H4 (cell line): ENCODE data around the gene C4orf33. TPM values are rescaled to one million over a fixed set of nuclear protein-coding genes. Genes with fewer than 3 reads are reported as not detected.

Experiments used
- DNase-seq: peaks from one replicate; pipeline ENCODE4 v3.0.0-alpha.2; 2015; ENCODE audit warnings: low spot score
- total RNA-seq: library from RNA; depleted of rRNA; stranded (reverse); fragments of >200 nt; shearing (Covaris generic); gene quantifications from 2 replicates; pipeline ENCODE4 v1.2.3, GENCODE V29; 2014; rRNA removed

The C4orf33 gene
- total RNA-seq, 1 experiment from 2014 or later = 13.1 TPM

GRCh38 chr4:129129143-129129542 lies 33.2 kb downstream of the C4orf33 start:
- DNase-seq = no peak

- DNase-seq = no peak
Observed at GRCh38 chr4:129131343-129131742, 35.4 kb downstream of the C4orf33 start.

GRCh38 chr4:129136433-129136832 lies 40.5 kb downstream of the C4orf33 start:
- no peak for DNase-seq

GRCh38 chr4:129138810-129139496 lies 43.0 kb downstream of the C4orf33 start:
- DNase-seq = no peak

DNA sequence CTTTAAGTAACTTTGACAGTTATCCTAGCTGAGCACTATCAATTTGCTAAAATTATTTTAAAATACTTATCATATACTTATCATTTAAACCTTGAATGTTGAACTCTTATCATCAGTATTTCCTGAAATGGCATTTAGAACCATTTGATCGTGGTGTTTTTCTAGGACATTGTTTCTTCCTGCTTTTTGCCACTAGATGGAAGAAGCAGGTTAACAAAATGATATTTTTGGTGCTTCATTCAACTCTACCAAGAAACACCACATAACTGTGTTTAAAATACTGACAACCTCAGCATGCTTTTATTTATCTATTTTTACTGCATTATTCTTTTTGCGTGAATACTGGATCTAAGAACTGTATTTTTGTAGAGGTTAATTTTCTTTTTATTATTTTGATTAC lies 44.6 kb downstream of the C4orf33 start:
- no peak for DNase-seq

GRCh38 chr4:129143359-129143758 lies 47.4 kb downstream of the C4orf33 start:
- DNase-seq = no peak

- no peak for DNase-seq
Observed at GRCh38 chr4:129144755-129145206, 48.8 kb downstream of the C4orf33 start.

DNA sequence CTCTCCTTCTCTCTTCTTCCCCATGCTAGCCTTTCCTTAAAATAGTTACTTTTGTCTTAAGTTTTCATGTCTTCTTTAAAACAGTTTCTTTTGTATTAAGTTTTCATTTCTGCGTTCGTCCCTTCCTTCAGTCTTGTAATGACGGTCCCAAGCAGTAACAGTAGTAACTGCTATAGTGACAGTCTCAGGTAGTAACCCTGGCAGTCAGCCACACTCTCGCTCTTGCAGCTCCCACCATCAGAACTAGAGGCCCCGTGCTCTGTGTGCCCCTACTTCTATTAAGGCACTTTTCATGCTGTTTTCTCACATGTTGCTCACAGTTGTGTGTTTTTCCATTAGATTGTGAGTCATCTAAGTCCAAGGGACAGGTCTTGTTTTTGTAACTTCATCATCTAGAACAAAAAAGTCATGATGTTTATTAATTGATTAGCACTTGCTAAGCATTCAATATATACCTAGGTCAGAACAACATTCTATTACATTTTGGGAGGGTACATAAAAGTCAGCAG lies 49.3 kb downstream of the C4orf33 start:
- no peak for DNase-seq

DNA sequence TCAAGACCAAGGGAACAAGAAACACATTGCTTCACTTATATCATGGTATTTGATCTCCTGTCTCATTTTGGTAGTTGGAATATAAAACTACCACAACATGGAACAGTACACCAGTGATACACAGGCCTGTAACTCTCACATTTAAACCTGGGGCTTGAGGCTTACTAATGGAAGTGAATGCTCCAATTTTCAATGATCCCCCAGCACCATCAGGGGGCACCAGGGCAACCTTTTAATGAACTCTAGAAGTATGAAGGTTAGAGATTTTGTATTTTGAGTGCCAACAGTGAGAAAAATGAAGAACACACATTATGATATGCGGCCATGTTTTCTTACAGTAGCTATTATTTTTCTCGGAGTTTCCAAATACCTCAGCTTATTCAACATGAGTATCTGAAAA lies 50.7 kb downstream of the C4orf33 start:
- no peak for DNase-seq

- DNase-seq = no peak
Observed at GRCh38 chr4:129148892-129149291, 52.9 kb downstream of the C4orf33 start.

GRCh38 chr4:129149906-129150305 lies 54.0 kb downstream of the C4orf33 start:
- no peak for DNase-seq

GRCh38 chr4:129152350-129152749 lies 56.4 kb downstream of the C4orf33 start:
- DNase-seq = no peak

DNA sequence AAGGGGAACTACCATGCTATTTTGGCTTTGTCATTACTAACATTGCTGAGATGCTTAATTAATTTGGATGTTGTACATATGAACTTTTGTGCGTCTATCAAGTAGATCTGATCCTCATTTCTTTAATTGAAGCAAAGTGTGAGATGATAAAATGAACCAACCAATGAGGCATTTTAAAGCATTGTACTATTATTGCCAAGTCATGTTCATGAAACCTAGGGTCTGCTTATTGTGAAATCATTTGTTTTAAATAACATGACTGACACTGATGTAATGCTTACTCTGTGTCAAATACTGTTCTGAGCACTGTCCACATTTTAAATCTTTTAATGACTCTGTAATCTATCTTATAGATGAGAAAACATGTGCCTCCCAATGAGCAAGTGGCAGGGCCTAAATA lies 57.7 kb downstream of the C4orf33 start:
- DNase-seq = no peak

GRCh38 chr4:129162450-129162849 lies 66.5 kb downstream of the C4orf33 start:
- DNase-seq = no peak

- DNase-seq = no peak
Observed at GRCh38 chr4:129163427-129163826, 67.5 kb downstream of the C4orf33 start.

DNA sequence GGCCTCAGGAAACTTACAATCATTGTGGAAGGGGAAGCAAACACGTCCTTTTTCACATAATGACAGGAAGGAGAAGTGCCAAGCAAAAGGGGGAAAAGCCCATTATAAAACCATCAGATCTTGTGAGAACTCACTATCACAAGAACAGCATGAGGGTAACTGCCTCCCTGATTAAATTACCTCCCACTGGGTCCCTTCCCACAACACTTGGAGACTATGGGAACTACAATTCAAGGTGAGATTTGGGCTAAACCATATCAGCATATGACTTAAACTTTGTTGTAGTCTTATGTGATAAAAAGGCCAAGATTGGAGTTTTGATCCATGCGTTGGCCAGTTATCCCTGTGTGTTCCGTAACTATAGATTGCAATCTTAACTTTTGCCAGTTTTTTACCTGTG lies 68.3 kb downstream of the C4orf33 start:
- no peak for DNase-seq

Other genes with a start within 250 kb of the C4orf33 start
- gene SCLT1, start 2.6 kb upstream of the C4orf33 start, total RNA-seq = 20.1 and 20.8 TPM in 2 replicates